Muscle of leg (tissue), 11 donors: Measurements from ENCODE around the gene TRNAU1AP. TPM values are rescaled to one million over a fixed set of nuclear protein-coding genes. Genes with fewer than 3 reads are reported as not detected.
"Not testable (repeated sequence)": the region's sequence is repeated elsewhere in the genome, so short reads cannot be mapped to it uniquely, and the experiment has no call there.

Experiments used
- DNase-seq: peaks from one replicate; pipeline ENCODE4 v3.0.0; 2013
- H3K27ac ChIP-seq: one replicate; pipeline ENCODE4 v1.5.1; 2013; ENCODE audit warnings: mild to moderate bottlenecking, low read length, control low read depth
- H3K27me3 ChIP-seq: one replicate; pipeline ENCODE4 v1.6.1; 2013; ENCODE audit warnings: low read length; ENCODE audit not compliant: control insufficient read depth, insufficient read depth
- H3K36me3 ChIP-seq: one replicate; pipeline ENCODE4 v1.6.1; 2013; ENCODE audit warnings: low read length; ENCODE audit not compliant: control insufficient read depth, insufficient read depth
- H3K4me1 ChIP-seq: one replicate; pipeline ENCODE4 v1.6.1; 2013; ENCODE audit warnings: low read length; ENCODE audit not compliant: control insufficient read depth, insufficient read depth
- H3K4me3 ChIP-seq: one replicate; pipeline ENCODE4 v1.5.1; 2013; ENCODE audit warnings: low read length, control low read depth
- H3K9me3 ChIP-seq: replicated peaks from 2 replicates; pipeline ENCODE4 v1.6.1; 2013; ENCODE audit warnings: low read depth, low read length; ENCODE audit not compliant: control insufficient read depth
- WGBS: methylation state at CpG from one replicate; pipeline ENCODE4 v1.1.5; 2013; ENCODE audit warnings: missing lambda C conversion rate; ENCODE audit not compliant: insufficient coverage; 5-methylcytosine and 5-hydroxymethylcytosine counted together
- polyA plus RNA-seq, 8 donors: library from polyadenylated mRNA; unstranded; fragments of 120-200 nt; gene quantifications; one replicate each; pipeline versions ENCODE4 v1.2.1 to v1.2.3, GENCODE V29; 2013; ENCODE audit warnings: inconsistent platforms in 1 of 8, low replicate concordance in 1 of 8; ENCODE audit not compliant: insufficient read length in 8 of 8, insufficient read depth in 1 of 8
- total RNA-seq: library from RNA; stranded (reverse); fragments of 120-200 nt; gene quantifications from one replicate; pipeline ENCODE4 v1.2.4, GENCODE V29; 2013

Gene TRNAU1AP
- total and polyA plus RNA-seq, 9 donors, result 18.8 to 28.9 (median 20.5) TPM

- DNase-seq, H3K9me3 ChIP-seq, H3K4me1 ChIP-seq, H3K27me3 ChIP-seq, H3K4me3 ChIP-seq, H3K27ac ChIP-seq: not testable (repeated sequence)
- peaks cover 51% of the 10 kb centered on the region for H3K36me3 ChIP-seq
- 94% methylated on average over 3 of the region's 12 CpGs for WGBS
Observed at GRCh38 chr1:28572891-28573290, 20.0 kb downstream of the TRNAU1AP start.

GRCh38 chr1:28573564-28573963 lies 20.7 kb downstream of the TRNAU1AP start:
- WGBS, result 94% methylated on average over 2 of the region's 11 CpGs
- Histone ChIP-seq H3K27ac (no peak overlapping the region), H3K27me3 (no peaks in the 10 kb centered on the region), H3K9me3 (no peaks in the 10 kb centered on the region), H3K4me1 (no peaks in the 10 kb centered on the region), H3K4me3 (no peak overlapping the region), H3K36me3 (peaks cover 51% of the 10 kb centered on the region)
- DNase-seq, result no peak

GRCh38 chr1:28577052-28577678 lies 24.3 kb downstream of the TRNAU1AP start:
- H3K27me3 ChIP-seq, result no peaks in the 10 kb centered on the region
- WGBS, result 64% methylated on average over 1 of the region's 1 CpG
- H3K4me3 ChIP-seq, result no peak overlapping the region
- DNase-seq, result peak; percentile 35
- no peak overlapping the region for H3K27ac ChIP-seq
- peaks cover 16% of the 10 kb centered on the region for H3K4me1 ChIP-seq
- H3K9me3 ChIP-seq, result no peaks in the 10 kb centered on the region
- H3K36me3 ChIP-seq, result peaks cover 49% of the 10 kb centered on the region

GRCh38 chr1:28577738-28578536 lies 25.1 kb downstream of the TRNAU1AP start:
- Histone ChIP-seq H3K27ac (no peak overlapping the region), H3K4me1 (peaks cover 24% of the 10 kb centered on the region), H3K4me3 (no peak overlapping the region), H3K27me3 (no peaks in the 10 kb centered on the region), H3K36me3 (peaks cover 49% of the 10 kb centered on the region), H3K9me3 (no peaks in the 10 kb centered on the region)
- 80% methylated on average over 1 of the region's 6 CpGs for WGBS
- DNase-seq, result no peak

GRCh38 chr1:28578696-28579218 lies 25.9 kb downstream of the TRNAU1AP start:
- DNase-seq, result no peak
- Histone ChIP-seq H3K4me3 (no peak overlapping the region), H3K27ac (no peak overlapping the region), H3K27me3 (no peaks in the 10 kb centered on the region), H3K4me1 (peaks cover 24% of the 10 kb centered on the region), H3K9me3 (no peaks in the 10 kb centered on the region), H3K36me3 (peaks cover 48% of the 10 kb centered on the region)
- WGBS, result 89% methylated on average over 3 of the region's 6 CpGs

GRCh38 chr1:28579401-28579800 lies 26.5 kb downstream of the TRNAU1AP start:
- H3K4me3 ChIP-seq, result no peak overlapping the region
- peaks cover 24% of the 10 kb centered on the region for H3K4me1 ChIP-seq
- no peaks in the 10 kb centered on the region for H3K9me3 ChIP-seq
- H3K36me3 ChIP-seq, result peaks cover 43% of the 10 kb centered on the region
- 80% methylated on average over 1 of the region's 1 CpG for WGBS
- DNase-seq, result no peak
- no peaks in the 10 kb centered on the region for H3K27me3 ChIP-seq
- no peak overlapping the region for H3K27ac ChIP-seq

GRCh38 chr1:28580722-28581530 lies 28.0 kb downstream of the TRNAU1AP start:
- Histone ChIP-seq H3K27me3 (no peaks in the 10 kb centered on the region), H3K36me3 (peaks cover 37% of the 10 kb centered on the region), H3K4me3 (peak overlapping the region; percentile 91), H3K4me1 (peaks cover 24% of the 10 kb centered on the region), H3K27ac (peak overlapping the region; percentile 74), H3K9me3 (no peaks in the 10 kb centered on the region)
- 1% methylated on average over 26 of the region's 26 CpGs for WGBS
- no peak for DNase-seq

GRCh38 chr1:28581531-28582247 lies 28.8 kb downstream of the TRNAU1AP start:
- peaks cover 24% of the 10 kb centered on the region for H3K4me1 ChIP-seq
- H3K27ac ChIP-seq, result peak overlapping the region; percentile 83
- H3K27me3 ChIP-seq, result no peaks in the 10 kb centered on the region
- H3K4me3 ChIP-seq, result peak overlapping the region; percentile 91
- WGBS, result 0% methylated on average over 67 of the region's 75 CpGs
- DNase-seq, result peak; percentile 98
- H3K9me3 ChIP-seq, result no peaks in the 10 kb centered on the region
- peaks cover 36% of the 10 kb centered on the region for H3K36me3 ChIP-seq

GRCh38 chr1:28582248-28582615 lies 29.3 kb downstream of the TRNAU1AP start:
- no peaks in the 10 kb centered on the region for H3K9me3 ChIP-seq
- H3K36me3 ChIP-seq, result peaks cover 31% of the 10 kb centered on the region
- H3K4me1 ChIP-seq, result peaks cover 24% of the 10 kb centered on the region
- peak; percentile 57 for DNase-seq
- WGBS, result 0% methylated on average over 2 of the region's 10 CpGs
- peak overlapping the region; percentile 91 for H3K4me3 ChIP-seq
- peak overlapping the region; percentile 83 for H3K27ac ChIP-seq
- no peaks in the 10 kb centered on the region for H3K27me3 ChIP-seq
